GM12865 (cell line): ENCODE results near the gene SPATA31C2.

Source experiments
- DNase-seq: peaks from one replicate; pipeline ENCODE4 v3.0.0; 2010; ENCODE audit warnings: low read depth
- H3K4me3 ChIP-seq: 2 replicates; pipeline ENCODE4 v1.5.1; 2011; ENCODE audit warnings: mild to moderate bottlenecking, low read depth, low read length, control low read depth
- CTCF ChIP-seq: IDR thresholded peaks from 2 replicates; pipeline ENCODE4 v1.5.1; 2011; ENCODE audit warnings: low read length, control low read depth, low read depth, inconsistent platforms; ENCODE audit not compliant: insufficient read depth; ENCODE audit errors: missing control alignments

SPATA31C2 gene

GRCh38 chr9:88085476-88085875, 52.8 kb downstream of the SPATA31C2 start:
- no peak for TF ChIP-seq CTCF
- H3K4me3 ChIP-seq, result no peak overlapping the region
- DNase-seq, result no peak

- H3K4me3 ChIP-seq, result no peak overlapping the region
- DNase-seq, result no peak
- TF ChIP-seq CTCF, result no peak
Measured at GRCh38 chr9:88084357-88085183, 53.7 kb downstream of the SPATA31C2 start.
